Mesothelial cell of epicardium (in vitro differentiated cells): ENCODE results near the gene MEAF6. TPM values are rescaled to one million over a fixed set of nuclear protein-coding genes. Genes with fewer than 3 reads are reported as not detected.

ENCODE experiments used
- DNase-seq, 2 experiments: peaks; one replicate each; pipeline ENCODE4 v3.0.0; 2021; ENCODE audit warnings: low spot score in 2 of 2; ENCODE audit not compliant: unreplicated experiment in 2 of 2
- H3K27ac Mint-ChIP-seq: 2 replicates; pipeline ENCODE4 v1.8.0; 2021; ENCODE audit warnings: mixed read lengths
- H3K27me3 Mint-ChIP-seq: 2 replicates; pipeline ENCODE4 v1.8.0; 2021; ENCODE audit warnings: low read depth, mixed read lengths
- H3K36me3 Mint-ChIP-seq: 2 replicates; pipeline ENCODE4 v1.8.0; 2021; ENCODE audit warnings: mixed read lengths
- H3K4me1 Mint-ChIP-seq: 2 replicates; pipeline ENCODE4 v1.8.0; 2021; ENCODE audit warnings: mixed read lengths
- H3K4me3 Mint-ChIP-seq: 2 replicates; pipeline ENCODE4 v1.8.0; 2021; ENCODE audit warnings: mild to moderate bottlenecking, moderate library complexity, mixed read lengths
- H3K9me3 Mint-ChIP-seq: 2 replicates; pipeline ENCODE4 v1.8.0; 2021; ENCODE audit warnings: mixed read lengths
- CTCF ChIP-seq: fragments of 200-600 bp; sonication (generic); IDR thresholded peaks from one replicate; pipeline ENCODE4 v1.5.0; 2021; ENCODE audit warnings: antibody characterized with exemption; ENCODE audit not compliant: unreplicated experiment
- total RNA-seq: library from RNA; stranded (reverse); gene quantifications from 3 replicates; pipeline ENCODE4 v1.2.1, GENCODE V29; 2021

The MEAF6 gene
- total RNA-seq, 1 donor from 2014 or later, result 58.7 TPM

- H3K9me3 Mint-ChIP-seq, result no peaks in the 10 kb centered on the region
- DNase-seq, result no peak
- H3K27me3 Mint-ChIP-seq, result no peaks in the 10 kb centered on the region
- peaks cover 12% of the 10 kb centered on the region for H3K36me3 Mint-ChIP-seq
- H3K27ac Mint-ChIP-seq, result no peak overlapping the region
- no peak for TF ChIP-seq CTCF
- H3K4me1 Mint-ChIP-seq, result peaks cover 7% of the 10 kb centered on the region
- H3K4me3 Mint-ChIP-seq, result no peak overlapping the region
These were observed 30.8 kb downstream of the MEAF6 start for GRCh38 chr1:37483785-37484184.

GRCh38 chr1:37482796-37483744 lies 31.5 kb downstream of the MEAF6 start:
- H3K27me3 Mint-ChIP-seq, result no peaks in the 10 kb centered on the region
- no peak for TF ChIP-seq CTCF
- no peak overlapping the region for H3K4me3 Mint-ChIP-seq
- no peaks in the 10 kb centered on the region for H3K9me3 Mint-ChIP-seq
- no peak for DNase-seq
- H3K4me1 Mint-ChIP-seq, result peaks cover 7% of the 10 kb centered on the region
- H3K27ac Mint-ChIP-seq, result no peak overlapping the region
- H3K36me3 Mint-ChIP-seq, result peaks cover 12% of the 10 kb centered on the region

- DNase-seq, result no peak
- peaks cover 16% of the 10 kb centered on the region for H3K4me1 Mint-ChIP-seq
- H3K4me3 Mint-ChIP-seq, result no peak overlapping the region
- no peaks in the 10 kb centered on the region for H3K9me3 Mint-ChIP-seq
- no peak for TF ChIP-seq CTCF
- H3K36me3 Mint-ChIP-seq, result peaks cover 12% of the 10 kb centered on the region
- H3K27me3 Mint-ChIP-seq, result no peaks in the 10 kb centered on the region
- H3K27ac Mint-ChIP-seq, result no peak overlapping the region
These were observed 32.4 kb downstream of the MEAF6 start for GRCh38 chr1:37482004-37482785.

- Mint-ChIP-seq H3K36me3 (peaks cover 12% of the 10 kb centered on the region), H3K27me3 (no peaks in the 10 kb centered on the region)
- TF ChIP-seq CTCF, result no peak
These were observed 33.1 kb downstream of the MEAF6 start for GRCh38 chr1:37481289-37482003.

GRCh38 chr1:37480581-37481288 lies 33.8 kb downstream of the MEAF6 start:
- Mint-ChIP-seq H3K27ac (no peak overlapping the region), H3K9me3 (no peaks in the 10 kb centered on the region), H3K4me3 (no peak overlapping the region), H3K4me1 (peaks cover 29% of the 10 kb centered on the region), H3K36me3 (peaks cover 12% of the 10 kb centered on the region), H3K27me3 (no peaks in the 10 kb centered on the region)
- no peak for TF ChIP-seq CTCF
- no peak for DNase-seq

More at GRCh38 chr1:37481289-37482003, 33.1 kb downstream of the MEAF6 start:
- Mint-ChIP-seq H3K9me3 (no peaks in the 10 kb centered on the region), H3K4me1 (peaks cover 22% of the 10 kb centered on the region), H3K27ac (no peak overlapping the region), H3K4me3 (no peak overlapping the region)
- DNase-seq, result no peak
